RWPE2 (cell line): ENCODE measurements around the gene TCN2.
"Not testable (repeated sequence)": the region's sequence is repeated elsewhere in the genome, so short reads cannot be mapped to it uniquely, and the experiment has no call there.

Experiments used
- ATAC-seq: fragments of 200-7000 bp; cut with Tn5 transposase; 3 replicates; pipeline ENCODE4 v1.9.1; 2021; ENCODE audit warnings: low read depth
- DNase-seq: peaks from one replicate; pipeline ENCODE4 v3.0.0-alpha.2; 2020; ENCODE audit warnings: low spot score
- H3K27ac ChIP-seq: fragments of 450-650 bp; 2 replicates; pipeline ENCODE4 v1.5.1; 2017; ENCODE audit warnings: mild to moderate bottlenecking; ENCODE audit not compliant: poor library complexity, severe bottlenecking
- H3K27me3 ChIP-seq: fragments of 250-450 bp; sonication (Bioruptor Pico); 2 replicates; pipeline ENCODE4 v1.5.1; 2021; ENCODE audit warnings: mild to moderate bottlenecking, moderate library complexity; ENCODE audit not compliant: insufficient read depth, poor library complexity, severe bottlenecking
- H3K36me3 ChIP-seq: fragments of 250-450 bp; sonication (Bioruptor Pico); 2 replicates; pipeline ENCODE4 v1.5.1; 2020; ENCODE audit warnings: low read depth, mild to moderate bottlenecking, moderate library complexity
- H3K4me1 ChIP-seq: fragments of 250-450 bp; sonication (Bioruptor Pico); 2 replicates; pipeline ENCODE4 v1.5.1; 2021; ENCODE audit warnings: mild to moderate bottlenecking, moderate library complexity; ENCODE audit not compliant: insufficient read depth, poor library complexity, severe bottlenecking
- H3K4me3 ChIP-seq: fragments of 250-450 bp; sonication (Bioruptor Pico); 2 replicates; pipeline ENCODE4 v1.5.1; 2021; ENCODE audit warnings: mild to moderate bottlenecking, moderate library complexity; ENCODE audit not compliant: severe bottlenecking
- H3K9me3 ChIP-seq: fragments of 250-450 bp; sonication (Bioruptor Pico); 2 replicates; pipeline ENCODE4 v1.5.1; 2021; ENCODE audit warnings: mild to moderate bottlenecking, moderate library complexity; ENCODE audit not compliant: severe bottlenecking
- CTCF ChIP-seq: fragments of 450-650 bp; IDR thresholded peaks from one replicate; pipeline ENCODE4 v1.5.1; 2017; ENCODE audit warnings: mild to moderate bottlenecking, moderate library complexity; ENCODE audit not compliant: poor library complexity, severe bottlenecking

Gene TCN2

GRCh38 chr22:30606455-30607299 is at the start of gene TCN2:
TSS of gene TCN2 (plus strand) at chr22:30607174. CDS start at chr22:30607332, 158 bp downstream.
- Histone ChIP-seq H3K4me3 (peak within 1 kb of the TSS; percentile 8), H3K27ac (peak within 1 kb of the TSS; percentile 2)
- peak; percentile 50 for ATAC-seq

GRCh38 chr22:30557243-30557642 is 49.7 kb upstream of the TCN2 start:
- Histone ChIP-seq H3K9me3 (no peaks in the 10 kb centered on the region), H3K4me3 (no peak overlapping the region)

More at GRCh38 chr22:30606455-30607299, at the start of gene TCN2:
- Histone ChIP-seq H3K36me3 (no peaks in the 10 kb centered on the region), H3K27me3 (no peaks in the 10 kb centered on the region), H3K4me1 (peaks cover 16% of the 10 kb centered on the region), H3K9me3 (no peaks in the 10 kb centered on the region)
- TF ChIP-seq CTCF = no peak
- no peak for DNase-seq

GRCh38 chr22:30559889-30560288 is 47.1 kb upstream of the TCN2 start:
- Histone ChIP-seq H3K27ac (no peak overlapping the region), H3K27me3 (no peaks in the 10 kb centered on the region), H3K4me1 (no peaks in the 10 kb centered on the region), H3K36me3 (no peaks in the 10 kb centered on the region), H3K4me3 (no peak overlapping the region), H3K9me3 (no peaks in the 10 kb centered on the region)
- DNase-seq (no peak), ATAC-seq (no peak)
- TF ChIP-seq CTCF = no peak

More at GRCh38 chr22:30557243-30557642, 49.7 kb upstream of the TCN2 start:
- no peak for TF ChIP-seq CTCF
- DNase-seq (no peak), ATAC-seq (no peak)
- Histone ChIP-seq H3K27me3 (no peaks in the 10 kb centered on the region), H3K36me3 (no peaks in the 10 kb centered on the region), H3K4me1 (no peaks in the 10 kb centered on the region), H3K27ac (no peak overlapping the region)

GRCh38 chr22:30560643-30561202 is 46.3 kb upstream of the TCN2 start:
- not testable (repeated sequence) for H3K4me1 ChIP-seq, H3K4me3 ChIP-seq, H3K27ac ChIP-seq, H3K36me3 ChIP-seq, H3K9me3 ChIP-seq, DNase-seq, ATAC-seq, H3K27me3 ChIP-seq

- Histone ChIP-seq H3K9me3 (no peaks in the 10 kb centered on the region), H3K27ac (no peak overlapping the region), H3K4me1 (no peaks in the 10 kb centered on the region), H3K4me3 (no peak overlapping the region), H3K36me3 (no peaks in the 10 kb centered on the region), H3K27me3 (no peaks in the 10 kb centered on the region)
- no peak for ATAC-seq
- DNase-seq = no peak
- no peak for TF ChIP-seq CTCF
These were observed 45.4 kb upstream of the TCN2 start for GRCh38 chr22:30561402-30562189.
